PC-9 (cell line): Measurements from ENCODE around the gene NLRP1. TPM values are rescaled to one million over a fixed set of nuclear protein-coding genes. Genes with fewer than 3 reads are reported as not detected.

Experiments used
- BruUV-seq: library from RNA; stranded (reverse); fragments of 400-500 nt; replicated peaks from 2 replicates; lab custom pipeline; 2021; lab: Mats Ljungman, UMichigan
- CTCF ChIA-PET: fragments of 300-600 bp; sonication (Branson Sonifier 250); formaldehyde crosslinking; loops from one replicate; lab custom pipeline; 2022; ENCODE audit warnings: antibody characterized with exemption; lab: Charles Lee
- POLR2A ChIA-PET: fragments of 300-600 bp; sonication (Branson Sonifier 250); formaldehyde crosslinking; loops from one replicate; lab custom pipeline; 2022; ENCODE audit warnings: antibody characterized with exemption; ENCODE audit not compliant: unreplicated experiment; lab: Charles Lee
- DNase-seq, 2 experiments: peaks; one replicate each; pipeline versions ENCODE4 v3.0.0 to v3.0.0-alpha.2; 2015 to 2022; ENCODE audit warnings: mixed read lengths in 1 of 2
- H2AFZ ChIP-seq: fragments of 200-600 bp; sonication (generic); 2 replicates; pipeline ENCODE4 v1.8.1; 2017; ENCODE audit warnings: antibody characterized with exemption
- H3F3A ChIP-seq: fragments of 200-600 bp; sonication (generic); 2 replicates; pipeline ENCODE4 v1.8.1; 2017; ENCODE audit warnings: antibody characterized with exemption, mild to moderate bottlenecking, low read depth; ENCODE audit not compliant: insufficient read depth
- H3K27ac ChIP-seq: fragments of 200-600 bp; sonication (generic); 2 replicates; pipeline ENCODE4 v1.6.1; 2016; ENCODE audit warnings: mixed run types
- H3K27me3 ChIP-seq: fragments of 200-600 bp; sonication (generic); 2 replicates; pipeline ENCODE4 v1.6.1; 2016; ENCODE audit warnings: low read depth, mixed run types; ENCODE audit not compliant: insufficient read depth
- H3K36me3 ChIP-seq: fragments of 200-600 bp; sonication (generic); 2 replicates; pipeline ENCODE4 v1.6.1; 2016; ENCODE audit warnings: low read depth, mixed run types
- H3K4me1 ChIP-seq: fragments of 200-600 bp; sonication (generic); replicated peaks from 2 replicates; pipeline ENCODE4 v1.6.1; 2016; ENCODE audit warnings: mixed run types; ENCODE audit not compliant: insufficient read depth
- H3K4me2 ChIP-seq: fragments of 200-600 bp; sonication (generic); 2 replicates; pipeline ENCODE4 v1.6.1; 2017; ENCODE audit warnings: mixed run types
- H3K4me3 ChIP-seq: fragments of 200-600 bp; sonication (generic); 2 replicates; pipeline ENCODE4 v1.6.1; 2016; ENCODE audit warnings: mixed run types
- H3K79me2 ChIP-seq: fragments of 200-600 bp; sonication (generic); 2 replicates; pipeline ENCODE4 v1.6.1; 2017; ENCODE audit warnings: low read depth, mixed run types
- H3K9me2 ChIP-seq: fragments of 200-600 bp; sonication (generic); 2 replicates; pipeline ENCODE4 v1.8.1; 2017; ENCODE audit warnings: mild to moderate bottlenecking; ENCODE audit not compliant: insufficient read depth
- H3K9me3 ChIP-seq: fragments of 200-600 bp; sonication (generic); 2 replicates; pipeline ENCODE4 v1.8.1; 2016; ENCODE audit warnings: low read depth; ENCODE audit not compliant: insufficient read depth
- H4K20me1 ChIP-seq: fragments of 200-600 bp; sonication (generic); 2 replicates; pipeline ENCODE4 v1.8.1; 2017; ENCODE audit not compliant: insufficient read depth
- EZH2 ChIP-seq: fragments of 200-600 bp; sonication (generic); IDR thresholded peaks from 2 replicates; pipeline ENCODE4 v1.8.0; 2017; ENCODE audit warnings: antibody characterized with exemption, low read depth
- intact Hi-C: fragments of 100-400 bp; cut with micrococcal nuclease; formaldehyde crosslinking; loops from one replicate; pipeline ENCODE4 v1.10.0; 2022; ENCODE audit not compliant: unreplicated experiment
- total RNA-seq: library from RNA; stranded (reverse); gene quantifications from 2 replicates; pipeline ENCODE4 v1.2.3, GENCODE V29; 2021
- TF ChIP-seq, protein P1 (sequence below): fragments of 200-600 bp; sonication (generic); conservative IDR thresholded peaks from 2 replicates; pipeline ENCODE4 v1.6.1; 2017; ENCODE audit warnings: mixed run types, antibody characterized with exemption, mild to moderate bottlenecking, moderate library complexity

NLRP1 gene
- total RNA-seq, 1 experiment from 2014 or later: 0.63 TPM

DNA sequence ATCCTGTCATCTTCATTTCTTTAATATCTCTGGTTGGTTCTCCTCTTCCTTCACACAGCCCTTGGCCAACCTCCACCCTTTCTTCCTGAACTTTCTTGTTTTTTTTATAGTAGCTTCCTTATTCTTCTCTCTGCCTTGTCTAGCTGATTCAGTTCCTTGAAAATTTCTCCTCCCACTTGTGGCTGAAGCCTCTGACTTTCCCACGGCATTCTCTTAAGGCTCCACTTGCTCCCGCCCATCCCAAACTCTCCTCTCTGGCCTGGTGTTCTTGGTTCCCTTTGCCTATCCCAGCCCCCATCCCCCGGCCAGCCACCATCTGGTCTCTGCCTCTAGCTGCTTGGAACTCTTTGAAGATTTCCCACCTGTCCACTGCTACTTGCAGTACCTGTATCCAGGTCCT lies 29.1 kb downstream of the NLRP1 start:
- ChIA-PET POLR2A (no interaction called here), CTCF (no interaction called here)
- H3K36me3 ChIP-seq: no peaks in the 10 kb centered on the region
- BruUV-seq: no TSS peak
- H3K27me3 ChIP-seq: peaks cover 5% of the 10 kb centered on the region; the same call in 1 of the 2 replicates
- H3K4me2 ChIP-seq: no peak overlapping the region
- intact Hi-C loops: no loop called here
- peak in 1 of 2 experiments; percentile 62 for DNase-seq
- no peaks in the 10 kb centered on the region for H3K9me2 ChIP-seq
- no peak overlapping the region for H3K27ac ChIP-seq
- no peaks in the 10 kb centered on the region; the same call in 1 of the 2 replicates for H4K20me1 ChIP-seq
- H3K79me2 ChIP-seq: no peaks in the 10 kb centered on the region
- H2AFZ ChIP-seq: no peak overlapping the region
- no peak overlapping the region for H3K4me3 ChIP-seq
- no peak for TF ChIP-seq EZH2
- TF ChIP-seq, protein P1, sequence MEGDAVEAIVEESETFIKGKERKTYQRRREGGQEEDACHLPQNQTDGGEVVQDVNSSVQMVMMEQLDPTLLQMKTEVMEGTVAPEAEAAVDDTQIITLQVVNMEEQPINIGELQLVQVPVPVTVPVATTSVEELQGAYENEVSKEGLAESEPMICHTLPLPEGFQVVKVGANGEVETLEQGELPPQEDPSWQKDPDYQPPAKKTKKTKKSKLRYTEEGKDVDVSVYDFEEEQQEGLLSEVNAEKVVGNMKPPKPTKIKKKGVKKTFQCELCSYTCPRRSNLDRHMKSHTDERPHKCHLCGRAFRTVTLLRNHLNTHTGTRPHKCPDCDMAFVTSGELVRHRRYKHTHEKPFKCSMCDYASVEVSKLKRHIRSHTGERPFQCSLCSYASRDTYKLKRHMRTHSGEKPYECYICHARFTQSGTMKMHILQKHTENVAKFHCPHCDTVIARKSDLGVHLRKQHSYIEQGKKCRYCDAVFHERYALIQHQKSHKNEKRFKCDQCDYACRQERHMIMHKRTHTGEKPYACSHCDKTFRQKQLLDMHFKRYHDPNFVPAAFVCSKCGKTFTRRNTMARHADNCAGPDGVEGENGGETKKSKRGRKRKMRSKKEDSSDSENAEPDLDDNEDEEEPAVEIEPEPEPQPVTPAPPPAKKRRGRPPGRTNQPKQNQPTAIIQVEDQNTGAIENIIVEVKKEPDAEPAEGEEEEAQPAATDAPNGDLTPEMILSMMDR: no peak
- H3K4me1 ChIP-seq: no peaks in the 10 kb centered on the region
- H3F3A ChIP-seq: no peaks in the 10 kb centered on the region
- H3K9me3 ChIP-seq: no peaks in the 10 kb centered on the region

DNA sequence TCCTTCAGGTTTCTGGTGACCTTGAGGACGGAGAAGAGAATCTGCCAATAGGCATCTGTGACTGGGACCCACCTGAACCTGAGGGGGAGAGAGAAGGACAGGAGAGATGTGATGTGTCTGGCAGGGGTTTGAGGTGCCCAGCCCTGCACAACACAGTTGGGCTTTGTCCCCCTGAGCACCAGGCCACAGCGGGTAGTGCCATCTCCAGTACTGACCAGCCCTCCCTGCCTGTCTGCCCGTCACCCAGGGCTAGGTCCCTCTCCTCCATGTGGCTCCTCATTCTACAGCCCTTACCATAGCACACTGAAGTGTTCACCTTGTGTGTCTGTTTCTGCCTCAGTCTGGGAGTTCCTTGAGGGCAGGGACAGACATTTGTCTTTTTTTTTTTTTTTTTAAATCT lies 30.8 kb downstream of the NLRP1 start:
- intact Hi-C loops: no loop called here
- no peak for TF ChIP-seq EZH2
- BruUV-seq: no TSS peak
- DNase-seq: no peak
- H2AFZ ChIP-seq: no peak overlapping the region
- ChIA-PET POLR2A (no interaction called here), CTCF (no interaction called here)
- no peak overlapping the region for H3K4me2 ChIP-seq
- no peaks in the 10 kb centered on the region for H3K9me2 ChIP-seq
- no peaks in the 10 kb centered on the region; the same call in 1 of the 2 replicates for H4K20me1 ChIP-seq
- no peaks in the 10 kb centered on the region for H3K27me3 ChIP-seq
- H3F3A ChIP-seq: no peaks in the 10 kb centered on the region
- H3K4me3 ChIP-seq: no peak overlapping the region
- no peak overlapping the region for H3K27ac ChIP-seq
- no peaks in the 10 kb centered on the region for H3K9me3 ChIP-seq
- H3K36me3 ChIP-seq: no peaks in the 10 kb centered on the region
- H3K79me2 ChIP-seq: no peaks in the 10 kb centered on the region
- H3K4me1 ChIP-seq: no peaks in the 10 kb centered on the region

DNA sequence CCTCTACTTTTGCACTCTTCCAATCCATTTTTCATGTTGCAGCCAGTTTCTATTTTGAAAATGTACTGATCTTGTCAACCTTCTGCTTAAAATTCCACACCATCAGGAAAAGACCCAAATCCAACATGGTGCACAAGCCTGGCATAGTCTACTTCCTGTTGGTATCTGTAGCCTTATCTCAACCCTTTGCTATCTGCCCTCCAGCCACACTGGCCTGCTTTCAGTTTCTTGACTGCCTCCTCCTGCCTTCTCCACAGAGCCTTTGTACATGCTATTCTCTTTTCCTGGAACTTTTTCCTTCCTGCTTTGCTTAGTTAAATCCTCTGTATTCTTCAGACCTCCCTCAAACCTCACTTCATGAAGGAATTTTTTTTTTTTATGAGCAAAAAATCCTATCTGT lies 31.5 kb downstream of the NLRP1 start:
- intact Hi-C loops: no loop called here
- Histone ChIP-seq H3F3A (no peaks in the 10 kb centered on the region), H3K4me2 (no peak overlapping the region), H3K4me1 (no peaks in the 10 kb centered on the region), H4K20me1 (no peaks in the 10 kb centered on the region; the same call in 1 of the 2 replicates), H3K4me3 (no peak overlapping the region), H3K9me3 (no peaks in the 10 kb centered on the region), H3K27ac (no peak overlapping the region), H3K36me3 (no peaks in the 10 kb centered on the region), H3K79me2 (no peaks in the 10 kb centered on the region), H3K9me2 (no peaks in the 10 kb centered on the region), H3K27me3 (no peaks in the 10 kb centered on the region), H2AFZ (no peak overlapping the region)
- POLR2A ChIA-PET: no interaction called here
- DNase-seq: no peak
- no TSS peak for BruUV-seq
- TF ChIP-seq, protein P1: no peak
- TF ChIP-seq EZH2: no peak
- CTCF ChIA-PET: interaction anchor here (0.6 kb wide), 1 partner anchor 111 kb away, joined by 3 read pairs; no protein-coding TSS in a partner anchor
